Metanephros (tissue), 2 donors: ENCODE data around the gene ANKRD49. TPM values are rescaled to one million over a fixed set of nuclear protein-coding genes. Genes with fewer than 3 reads are reported as not detected.

Experiments used
- small RNA-seq: library from RNA; depleted of rRNA; stranded (forward); fragments of <200 nt; gene quantifications from one replicate; pipeline ENCODE3, GENCODE V24; 2014; ENCODE audit warnings: low replicate concordance
- total RNA-seq: library from RNA; depleted of rRNA; stranded (reverse); fragments of >200 nt; gene quantifications from one replicate; pipeline ENCODE4 v1.2.3, GENCODE V29; 2014

ANKRD49 gene, protein sequence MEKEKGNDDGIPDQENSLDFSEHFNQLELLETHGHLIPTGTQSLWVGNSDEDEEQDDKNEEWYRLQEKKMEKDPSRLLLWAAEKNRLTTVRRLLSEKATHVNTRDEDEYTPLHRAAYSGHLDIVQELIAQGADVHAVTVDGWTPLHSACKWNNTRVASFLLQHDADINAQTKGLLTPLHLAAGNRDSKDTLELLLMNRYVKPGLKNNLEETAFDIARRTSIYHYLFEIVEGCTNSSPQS
- total RNA-seq: 10.1 TPM

DNA sequence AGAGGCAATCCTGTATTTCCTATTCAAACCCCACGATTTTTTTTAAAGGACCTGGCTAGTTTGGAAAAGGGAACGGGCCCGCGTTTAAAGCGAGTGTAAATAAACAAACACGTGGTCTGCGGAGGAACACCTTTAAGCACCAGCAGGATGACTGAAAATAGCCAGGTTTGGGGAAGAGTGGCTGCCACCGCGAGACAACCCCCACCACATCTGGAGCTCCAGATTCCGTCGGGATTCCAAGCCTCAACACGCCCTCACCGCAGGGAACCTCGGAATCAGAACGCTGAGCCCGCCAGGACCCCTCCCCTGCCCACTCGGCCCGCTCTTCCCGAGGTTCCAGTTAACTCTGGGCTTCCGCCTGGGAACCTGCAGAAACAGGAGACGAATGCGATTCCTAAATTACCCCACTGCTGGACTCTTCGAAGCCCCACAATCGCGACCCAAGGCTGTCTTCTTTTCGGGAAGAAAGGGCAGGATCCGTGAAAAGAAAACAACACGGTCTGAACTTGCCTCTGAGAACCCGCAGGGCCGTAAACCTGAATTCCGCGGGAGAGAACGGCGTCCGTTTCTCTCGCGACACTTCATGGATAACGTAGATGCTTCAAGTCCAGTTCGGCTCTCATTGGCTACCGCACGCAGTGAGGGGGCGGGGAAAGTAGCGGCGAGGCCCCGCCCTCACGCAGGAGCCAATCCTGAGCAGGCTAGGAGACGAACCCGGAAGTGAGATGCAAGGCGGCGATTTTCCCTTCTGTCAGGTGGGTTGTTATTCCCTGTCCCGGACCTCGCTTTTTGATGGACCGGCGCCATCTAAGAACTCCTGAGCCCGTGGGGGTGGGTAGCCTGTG, at the start of gene ANKRD49, which contains the start of gene MRE11:
TSS of gene ANKRD49 (plus strand) at position 704 of the 845 bp plus-strand sequence. CDS start 2,710 bp downstream, outside the sequence.
TSS of gene MRE11 (minus strand) at position 564 of the 845 bp plus-strand sequence. CDS start 1,043 bp downstream, outside the sequence.

GRCh38 chr11:94511932-94512781, 18.4 kb downstream of the ANKRD49 start, which contains the start of gene C11orf97:
Gene C11orf97, plus strand, starts transcription at chr11:94512461. Its CDS starts 68 bp downstream, at chr11:94512529.

GRCh38 chr11:94543695-94544645, 50.2 kb downstream of the ANKRD49 start, which contains the start of gene FUT4:
Gene FUT4, plus strand, starts transcription at chr11:94543921. Its CDS starts 213 bp downstream, at chr11:94544134.

Small RNA genes lying within 50 kb of the gene (small RNA-seq; reads per million reads assigned to genes)
- 0.14 reads per million for gene MIR548L

Other genes with a start within 250 kb of the ANKRD49 start
- not detected for gene IZUMO1R, start 189.4 kb upstream of the ANKRD49 start, total RNA-seq
- 0.41 TPM for gene GPR83, start 92.6 kb upstream of the ANKRD49 start, total RNA-seq
- 22.6 TPM for gene MRE11, start 140 bp upstream of the ANKRD49 start, total RNA-seq
- gene C11orf97, start 18.5 kb downstream of the ANKRD49 start, total RNA-seq: 0.53 TPM
- gene FUT4, start 49.9 kb downstream of the ANKRD49 start, total RNA-seq: 12.4 TPM
- 5.1 TPM for gene PIWIL4, start 73.4 kb downstream of the ANKRD49 start, total RNA-seq